ENCODE data around the gene PAK1IP1. TPM values are rescaled to one million over a fixed set of nuclear protein-coding genes. Genes with fewer than 3 reads are reported as not detected.

Gene PAK1IP1, protein sequence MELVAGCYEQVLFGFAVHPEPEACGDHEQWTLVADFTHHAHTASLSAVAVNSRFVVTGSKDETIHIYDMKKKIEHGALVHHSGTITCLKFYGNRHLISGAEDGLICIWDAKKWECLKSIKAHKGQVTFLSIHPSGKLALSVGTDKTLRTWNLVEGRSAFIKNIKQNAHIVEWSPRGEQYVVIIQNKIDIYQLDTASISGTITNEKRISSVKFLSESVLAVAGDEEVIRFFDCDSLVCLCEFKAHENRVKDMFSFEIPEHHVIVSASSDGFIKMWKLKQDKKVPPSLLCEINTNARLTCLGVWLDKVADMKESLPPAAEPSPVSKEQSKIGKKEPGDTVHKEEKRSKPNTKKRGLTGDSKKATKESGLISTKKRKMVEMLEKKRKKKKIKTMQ
- 5.1 and 5.6 TPM in 2 replicates for total RNA-seq (2013; cell fraction: nucleolus; rRNA removed)
- 26.3 and 27.4 TPM in 2 replicates for total RNA-seq (2014; rRNA removed)
- total RNA-seq (2014; rRNA removed; fragmentation: Illumina TruSeq; extraction: Trizol) = 43.8 and 44.1 TPM in 2 replicates
- total RNA-seq (2021) = 25.9 and 26.0 TPM in 2 replicates
- polyA plus RNA-seq (2011; ENCODE audit: low read depth) = 8.0 TPM
- 36.6 and 46.4 TPM in 2 replicates for polyA plus RNA-seq (2011; rRNA removed)
- polyA plus RNA-seq (2011; cell fraction: cytosol; rRNA removed) = 17.3 and 19.7 TPM in 2 replicates
- 12.8 and 16.3 TPM in 2 replicates for polyA plus RNA-seq (2011; cell fraction: nucleus; rRNA removed)
- 13.2 and 16.3 TPM in 2 replicates for polyA plus RNA-seq (2012)
- 51.4 and 58.8 TPM in 2 replicates for polyA plus RNA-seq (2014; fragmentation: Illumina TruSeq; extraction: Trizol)
- polyA plus RNA-seq (2014; fragmentation: Nextera tagmentation; extraction: Ambion mirVana) = 10 to 100 TPM; 86.1 to 98.5 TPM
- 23.3 and 26.2 TPM in 2 replicates for polyA plus RNA-seq (2014; rRNA removed)
- 10 to 100 TPM; 71.0 to 73.0 TPM for polyA plus RNA-seq (2016; fragmentation: Nextera tagmentation; extraction: Ambion mirVana)
- polyA minus RNA-seq (2011; rRNA and poly(A)+ RNA removed) = 10.4 and 17.6 TPM in 2 replicates
- polyA minus RNA-seq (2011; cell fraction: cytosol; rRNA and poly(A)+ RNA removed) = 6.4 and 6.7 TPM in 2 replicates
- polyA minus RNA-seq (2011; cell fraction: nucleus; rRNA and poly(A)+ RNA removed) = 4.5 and 6.1 TPM in 2 replicates
- percentile 84 among the genes with signal in this experiment for Bru-seq, nascent RNA
- BruChase-seq, experiment 1, labeled RNA remaining after a 6-hour chase = percentile 73 among the genes with signal in this experiment
- percentile 83 among the genes with signal in this experiment for BruChase-seq, experiment 2, labeled RNA remaining after a 2-hour chase
- long read RNA-seq, experiment 1, transcript PAK1IP1-201 (10 exons, 1,800 nt) = major isoform, 56 of 80 reads
- long read RNA-seq, experiment 1, partial matches to known transcripts = 3 of 80 reads
- long read RNA-seq, experiment 1, other reads (novel, unspliced or antisense) = 21 of 80 reads
- long read RNA-seq, experiment 2, transcript PAK1IP1-201 (10 exons, 1,800 nt) = major isoform, 181 of 268 reads
- long read RNA-seq, experiment 2, partial matches to known transcripts = 24 of 268 reads
- long read RNA-seq, experiment 2, other reads (novel, unspliced or antisense) = 63 of 268 reads

DNA sequence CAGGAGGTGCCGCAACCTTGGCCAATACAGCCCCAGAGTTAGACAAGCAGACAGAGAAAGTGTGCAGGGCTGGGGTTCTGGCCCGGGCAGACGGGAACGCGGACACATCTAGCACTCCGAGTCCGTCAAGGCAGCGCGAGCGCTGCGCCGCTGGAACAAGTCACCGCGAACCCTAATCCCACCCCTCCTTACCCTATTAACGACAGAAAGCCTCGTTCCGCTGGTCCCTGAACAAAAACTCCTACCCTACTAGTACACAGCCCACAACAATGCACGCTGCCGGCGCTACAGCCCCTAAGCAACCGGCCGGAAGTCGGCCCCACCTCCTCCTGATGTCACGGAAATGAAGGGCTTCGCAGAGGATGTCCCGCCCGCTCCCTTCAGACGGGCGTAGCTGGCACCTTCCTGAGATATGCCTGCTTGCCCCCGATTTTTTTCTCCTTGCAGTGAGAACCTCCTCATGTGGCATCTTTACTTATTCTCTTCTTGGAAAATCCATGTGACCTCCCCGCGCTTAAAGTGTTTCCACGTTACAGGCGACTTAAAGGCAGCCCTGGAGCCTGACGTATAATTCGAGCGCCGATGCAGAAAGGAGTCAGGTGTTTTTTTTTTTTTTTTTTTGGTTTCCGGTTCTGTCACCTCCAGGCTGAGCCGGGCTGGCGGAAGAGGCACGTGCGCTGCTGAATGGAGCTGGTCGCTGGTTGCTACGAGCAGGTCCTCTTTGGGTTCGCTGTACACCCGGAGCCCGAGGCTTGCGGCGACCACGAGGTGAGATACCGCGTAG, at the start of gene PAK1IP1, which contains the start of gene C6orf52:
Gene PAK1IP1, plus strand, starts transcription at position 671 of the 784 bp plus-strand sequence. Its CDS starts 14 bp downstream, at position 685.
Gene C6orf52, minus strand, starts transcription at position 315 of the 784 bp plus-strand sequence. CDS start 7,066 bp downstream, outside the sequence.
- Histone ChIP-seq H3K36me3 (ENCODE audit: control insufficient read depth in 2 of 2, insufficient read depth in 2 of 2, low read length in 1 of 2) (peaks cover 0 to 16% of the 10 kb centered on the region in 2 experiments; a peak in 2 of 4 replicates), H2AFZ (ENCODE audit: control insufficient read depth, low read depth, low read length) (peak within 1 kb of the TSS; percentile 92), H3K79me2 (ENCODE audit: control insufficient read depth, insufficient read depth, low read length) (peaks cover 51% of the 10 kb centered on the region), H3K27me3 (replicated peaks in 1 of 2; ENCODE audit: control insufficient read depth in 2 of 2, insufficient read depth in 2 of 2, low read length in 1 of 2) (no peaks in the 10 kb centered on the region), H4K20me1 (ENCODE audit: control insufficient read depth, insufficient read depth) (no peaks in the 10 kb centered on the region), H3K4me2 (ENCODE audit: control insufficient read depth, insufficient read depth) (peak within 1 kb of the TSS; percentile 75), H3K9me3 (replicated peaks; ENCODE audit: control insufficient read depth, insufficient read depth, low read length) (no peaks in the 10 kb centered on the region), H3K4me1 (ENCODE audit: control insufficient read depth, insufficient read depth, low read length) (peaks cover 7% of the 10 kb centered on the region), H3K27ac (ENCODE audit: control insufficient read depth, insufficient read depth) (peak within 1 kb of the TSS; percentile 96), H3K4me3 (peak within 1 kb of the TSS; percentile 73), H3K9ac (ENCODE audit: control insufficient read depth, insufficient read depth, low read length) (peak within 1 kb of the TSS; percentile 90)
- SMC1A ChIA-PET (ENCODE audit: uncharacterized antibody, unreplicated experiment) = interaction anchor here (1.0 to 2.0 kb wide), 10 partner anchors 8 to 183 kb away, joined by 3 to 10 read pairs (median 4); no protein-coding TSS in a partner anchor
- POLR2A ChIA-PET = interaction anchor here (0.6 to 3.5 kb wide), 16 partner anchors 12 to 1519 kb away, joined by 3 to 40 read pairs (median 5); partner anchors contain the start of genes MAK, TMEM14B and TMEM14C
- RAD21 ChIA-PET (ENCODE audit: unreplicated experiment) = interaction anchor here (0.7 to 1.7 kb wide), 11 partner anchors 27 to 924 kb away, joined by 3 to 11 read pairs (median 4); partner anchors contain the start of gene TMEM14B
- ATAC-seq = peak; percentile 97
- under 1% methylated on average over 50 of the region's 53 CpGs for WGBS (ENCODE audit: insufficient coverage, insufficient replicate concordance, low lambda C conversion rate, missing lambda C conversion rate)
- TSS peak; percentile 88 for BruUV-seq (replicated peaks)
- CTCF ChIA-PET = interaction anchor here (0.6 to 1.9 kb wide), 5 partner anchors 52 to 184 kb away, joined by 3 to 11 read pairs (median 3); no protein-coding TSS in a partner anchor
- intact Hi-C loops (cut with micrococcal nuclease; ENCODE audit: unreplicated experiment) (loop anchor here (1.0 to 2.0 kb wide), 5 partner anchors 28 to 184 kb away; partner anchors contain the start of gene TMEM14B), in situ Hi-C loops (cut with MboI) (no loop called here)
- peak; percentile 78 for FAIRE-seq
- DNase-seq (ENCODE audit: low read depth, low spot score) = peak; percentile 88
- TF ChIP-seq JUND (IDR thresholded peaks at IDR 0.05; ENCODE audit: low read depth, low read length) (no peak), MEF2B (IDR thresholded peaks at IDR 0.05; ENCODE audit: partially characterized antibody, poor library complexity, severe bottlenecking) (peak; percentile 44), SIX5 (IDR thresholded peaks at IDR 0.05; ENCODE audit: low read depth, low read length, severe bottlenecking) (peak; percentile 58), NFXL1 (IDR thresholded peaks at IDR 0.05; ENCODE audit: borderline replicate concordance) (no peak), BACH1 (IDR thresholded peaks at IDR 0.05; ENCODE audit: borderline replicate concordance) (no peak), PAX5 (IDR thresholded peaks at IDR 0.05; ENCODE audit: borderline replicate concordance, low read depth, low read length) (peak; percentile 19; the same call in 1 of the 2 replicates), FOS (IDR thresholded peaks at IDR 0.05; ENCODE audit: borderline replicate concordance, extremely low read depth, insufficient read length) (no peak), YBX1 (IDR thresholded peaks at IDR 0.05) (no peak), CEBPB (IDR thresholded peaks at IDR 0.05; ENCODE audit: borderline replicate concordance in 1 of 2, low read depth in 2 of 2, low read length in 2 of 2) (no peak)
- TF ChIP-seq, protein P1, sequence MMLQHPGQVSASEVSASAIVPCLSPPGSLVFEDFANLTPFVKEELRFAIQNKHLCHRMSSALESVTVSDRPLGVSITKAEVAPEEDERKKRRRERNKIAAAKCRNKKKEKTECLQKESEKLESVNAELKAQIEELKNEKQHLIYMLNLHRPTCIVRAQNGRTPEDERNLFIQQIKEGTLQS (IDR thresholded peaks at IDR 0.05; ENCODE audit: borderline replicate concordance, extremely low read depth, low read depth, low read length) = peak; percentile 95; the same call in 1 of the 2 replicates
- TF ChIP-seq, protein P2, sequence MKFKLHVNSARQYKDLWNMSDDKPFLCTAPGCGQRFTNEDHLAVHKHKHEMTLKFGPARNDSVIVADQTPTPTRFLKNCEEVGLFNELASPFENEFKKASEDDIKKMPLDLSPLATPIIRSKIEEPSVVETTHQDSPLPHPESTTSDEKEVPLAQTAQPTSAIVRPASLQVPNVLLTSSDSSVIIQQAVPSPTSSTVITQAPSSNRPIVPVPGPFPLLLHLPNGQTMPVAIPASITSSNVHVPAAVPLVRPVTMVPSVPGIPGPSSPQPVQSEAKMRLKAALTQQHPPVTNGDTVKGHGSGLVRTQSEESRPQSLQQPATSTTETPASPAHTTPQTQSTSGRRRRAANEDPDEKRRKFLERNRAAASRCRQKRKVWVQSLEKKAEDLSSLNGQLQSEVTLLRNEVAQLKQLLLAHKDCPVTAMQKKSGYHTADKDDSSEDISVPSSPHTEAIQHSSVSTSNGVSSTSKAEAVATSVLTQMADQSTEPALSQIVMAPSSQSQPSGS (IDR thresholded peaks at IDR 0.05; ENCODE audit: low read length) = peak; percentile 71
- TF ChIP-seq, protein P3, sequence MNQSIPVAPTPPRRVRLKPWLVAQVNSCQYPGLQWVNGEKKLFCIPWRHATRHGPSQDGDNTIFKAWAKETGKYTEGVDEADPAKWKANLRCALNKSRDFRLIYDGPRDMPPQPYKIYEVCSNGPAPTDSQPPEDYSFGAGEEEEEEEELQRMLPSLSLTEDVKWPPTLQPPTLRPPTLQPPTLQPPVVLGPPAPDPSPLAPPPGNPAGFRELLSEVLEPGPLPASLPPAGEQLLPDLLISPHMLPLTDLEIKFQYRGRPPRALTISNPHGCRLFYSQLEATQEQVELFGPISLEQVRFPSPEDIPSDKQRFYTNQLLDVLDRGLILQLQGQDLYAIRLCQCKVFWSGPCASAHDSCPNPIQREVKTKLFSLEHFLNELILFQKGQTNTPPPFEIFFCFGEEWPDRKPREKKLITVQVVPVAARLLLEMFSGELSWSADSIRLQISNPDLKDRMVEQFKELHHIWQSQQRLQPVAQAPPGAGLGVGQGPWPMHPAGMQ (IDR thresholded peaks at IDR 0.05; ENCODE audit: borderline replicate concordance) = peak; percentile 97

Data from GM12878 (cell line).